K562 (cell line): ENCODE measurements around the gene MBD5. TPM values are rescaled to one million over a fixed set of nuclear protein-coding genes. Genes with fewer than 3 reads are reported as not detected.

Source experiments
- NCOA4 ChIP-seq: fragments of 450-650 bp; IDR thresholded peaks from 2 replicates; pipeline ENCODE4 v1.6.1; 2018; ENCODE audit warnings: mild to moderate bottlenecking; ENCODE audit not compliant: partially characterized antibody
- NFATC3 ChIP-seq: fragments of 450-650 bp; IDR thresholded peaks from 2 replicates; pipeline ENCODE4 v1.6.1; 2017; ENCODE audit warnings: mild to moderate bottlenecking
- ZNF407 ChIP-seq: fragments of 450-650 bp; IDR thresholded peaks from 2 replicates; pipeline ENCODE4 v1.6.1; 2016; ENCODE audit warnings: low read depth
- polyA plus RNA-seq, 8 experiments: library from polyadenylated mRNA; depleted of rRNA in 4 of 8; stranded (reverse) in 5 of 8; unstranded in 3 of 8; fragments of >200 nt; fragmentation: Nextera tagmentation in 2 of 8; fragmentation: Illumina TruSeq in 1 of 8; extraction: Ambion mirVana in 2 of 8; extraction: Trizol in 1 of 8; gene quantifications; 2 replicates each; pipeline versions ENCODE4 v1.2.1 to v1.2.3, GENCODE V29; 2011 to 2014; ENCODE audit warnings: inconsistent platforms in 1 of 8, missing spikeins in 1 of 8
- total RNA-seq, 7 experiments: library from RNA; depleted of rRNA in 6 of 7; stranded (reverse); fragments of >200 nt in 6 of 7; fragmentation: Illumina TruSeq in 2 of 7; extraction: Trizol in 2 of 7; gene quantifications; 2 replicates each; pipeline versions ENCODE4 v1.2.1 to v1.2.3, GENCODE V29; 2011 to 2021; ENCODE audit warnings: low replicate concordance in 1 of 7
- TF ChIP-seq, protein P1 (sequence below): fragments of 250-450 bp; sonication (Bioruptor Pico); IDR thresholded peaks from 2 replicates; pipeline ENCODE4 v1.6.1; 2021; ENCODE audit warnings: mild to moderate bottlenecking

MBD5 gene
- total and polyA plus RNA-seq, 9 of the 15 experiments (the other 6 are each of a cell fraction or from before 2014, with no cell fraction given), result 3.4 to 14.5 (median 9.0) TPM

DNA sequence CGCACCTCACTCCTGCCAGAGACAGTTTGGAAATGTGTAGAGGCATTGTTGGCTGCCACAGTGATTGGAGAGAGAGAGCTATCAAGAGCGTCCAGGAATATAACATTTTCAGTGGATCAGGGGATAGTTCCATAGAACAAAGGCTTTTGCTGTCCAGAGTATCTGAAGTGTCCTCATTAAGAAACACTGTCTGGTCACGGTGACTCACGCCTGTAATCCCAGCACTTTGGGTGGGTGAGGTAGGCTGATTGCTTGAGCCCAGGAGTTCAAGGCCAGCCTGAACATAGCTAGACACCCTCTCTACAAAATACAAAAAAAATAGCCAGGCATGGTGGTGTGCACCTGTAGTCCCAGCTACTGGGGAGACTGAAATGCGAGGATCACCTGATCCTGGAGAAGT lies 231.1 kb downstream of the MBD5 start (continued):
- TF ChIP-seq ZNF407 (no peak), NCOA4 (no peak), NFATC3 (no peak)
- TF ChIP-seq, protein P1, sequence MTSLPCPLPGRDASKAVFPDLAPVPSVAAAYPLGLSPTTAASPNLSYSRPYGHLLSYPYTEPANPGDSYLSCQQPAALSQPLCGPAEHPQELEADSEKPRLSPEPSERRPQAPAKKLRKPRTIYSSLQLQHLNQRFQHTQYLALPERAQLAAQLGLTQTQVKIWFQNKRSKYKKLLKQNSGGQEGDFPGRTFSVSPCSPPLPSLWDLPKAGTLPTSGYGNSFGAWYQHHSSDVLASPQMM (CRISPR knock-in tag), result no peak
